HG03196 (cell line): ENCODE measurements around the gene NUP133.
"Not testable (repeated sequence)": the region's sequence is repeated elsewhere in the genome, so short reads cannot be mapped to it uniquely, and the experiment has no call there.

ENCODE experiments used
- ATAC-seq: cut with Tn5 transposase; IDR thresholded peaks from one replicate; pipeline ENCODE4 v1.9.1; 2021; ENCODE audit not compliant: unreplicated experiment

Gene NUP133

GRCh38 chr1:229509576-229509975 lies 1.4 kb upstream of the NUP133 start:
- ATAC-seq: no peak

GRCh38 chr1:229508823-229509337 lies 739 bp upstream of the NUP133 start:
- no peak for ATAC-seq

GRCh38 chr1:229507502-229507901 lies 639 bp downstream of the NUP133 start:
- ATAC-seq: peak; percentile 6

GRCh38 chr1:229506633-229507032 lies 1.5 kb downstream of the NUP133 start:
- no peak for ATAC-seq

- ATAC-seq: no peak
Observed at GRCh38 chr1:229495782-229496181, 12.4 kb downstream of the NUP133 start.

GRCh38 chr1:229487181-229487580 lies 21.0 kb downstream of the NUP133 start:
- no peak for ATAC-seq

GRCh38 chr1:229485318-229485717 lies 22.8 kb downstream of the NUP133 start:
- ATAC-seq: no peak

- no peak for ATAC-seq
Observed at GRCh38 chr1:229482511-229482910, 25.6 kb downstream of the NUP133 start.

- no peak for ATAC-seq
Observed at GRCh38 chr1:229480495-229480894, 27.6 kb downstream of the NUP133 start.

GRCh38 chr1:229479660-229480399 lies 28.3 kb downstream of the NUP133 start:
- ATAC-seq: peak; percentile 75

GRCh38 chr1:229478852-229479251 lies 29.3 kb downstream of the NUP133 start:
- ATAC-seq: peak; percentile 60

GRCh38 chr1:229475859-229476258 lies 32.3 kb downstream of the NUP133 start:
- not testable (repeated sequence) for ATAC-seq

- ATAC-seq: no peak
Observed at GRCh38 chr1:229474509-229474908, 33.6 kb downstream of the NUP133 start.

- ATAC-seq: no peak
Observed at GRCh38 chr1:229471175-229471574, 37.0 kb downstream of the NUP133 start.

- no peak for ATAC-seq
Observed at GRCh38 chr1:229470406-229471043, 37.6 kb downstream of the NUP133 start.

- ATAC-seq: no peak
Observed at GRCh38 chr1:229466887-229467286, 41.3 kb downstream of the NUP133 start.

- ATAC-seq: no peak
Observed at GRCh38 chr1:229464672-229465071, 43.5 kb downstream of the NUP133 start.

GRCh38 chr1:229461032-229461668 lies 47.0 kb downstream of the NUP133 start:
- no peak for ATAC-seq

- ATAC-seq: no peak
Observed at GRCh38 chr1:229459815-229460214, 48.3 kb downstream of the NUP133 start.

GRCh38 chr1:229457436-229457835 lies 50.7 kb downstream of the NUP133 start:
- no peak for ATAC-seq

GRCh38 chr1:229456016-229456415 lies 52.1 kb downstream of the NUP133 start:
- no peak for ATAC-seq

- ATAC-seq: no peak
Observed at GRCh38 chr1:229454056-229454455, 54.1 kb downstream of the NUP133 start.
